Activated CD4-positive, alpha-beta T cell treated with anti-CD3 and anti-CD28 coated beads, Interleukin-2, amount 50 U/mL, for 48 hours (primary cell): ENCODE measurements around the gene FAM210A.

Experiments used
- DNase-seq, 2 experiments: peaks; one replicate each; pipeline ENCODE4 v3.0.0-alpha.2; 2020

The FAM210A gene

DNA sequence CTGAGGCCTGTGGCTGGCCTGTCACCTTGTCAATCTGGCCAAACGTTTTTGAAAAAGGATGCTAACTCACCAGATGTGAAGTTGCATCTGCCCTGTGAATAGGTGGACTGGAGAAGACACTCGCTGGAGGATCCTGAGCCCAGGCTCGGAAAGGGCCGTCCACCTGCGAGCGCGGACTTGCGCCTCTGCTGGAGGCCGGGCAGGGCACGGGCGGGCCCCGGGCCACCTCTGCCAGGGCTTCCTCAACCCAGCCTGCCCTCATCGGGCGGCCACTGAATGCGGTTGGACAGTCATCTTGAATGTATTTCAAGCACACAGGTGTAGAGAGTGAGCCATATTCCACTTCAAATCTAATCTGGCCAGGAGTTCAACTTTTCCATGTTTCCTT, 83.9 kb downstream of the FAM210A start:
- DNase-seq = no peak

GRCh38 chr18:13641551-13642439, 84.6 kb downstream of the FAM210A start:
- no peak for DNase-seq

GRCh38 chr18:13640266-13640860, 86.0 kb downstream of the FAM210A start:
- DNase-seq = no peak

DNA sequence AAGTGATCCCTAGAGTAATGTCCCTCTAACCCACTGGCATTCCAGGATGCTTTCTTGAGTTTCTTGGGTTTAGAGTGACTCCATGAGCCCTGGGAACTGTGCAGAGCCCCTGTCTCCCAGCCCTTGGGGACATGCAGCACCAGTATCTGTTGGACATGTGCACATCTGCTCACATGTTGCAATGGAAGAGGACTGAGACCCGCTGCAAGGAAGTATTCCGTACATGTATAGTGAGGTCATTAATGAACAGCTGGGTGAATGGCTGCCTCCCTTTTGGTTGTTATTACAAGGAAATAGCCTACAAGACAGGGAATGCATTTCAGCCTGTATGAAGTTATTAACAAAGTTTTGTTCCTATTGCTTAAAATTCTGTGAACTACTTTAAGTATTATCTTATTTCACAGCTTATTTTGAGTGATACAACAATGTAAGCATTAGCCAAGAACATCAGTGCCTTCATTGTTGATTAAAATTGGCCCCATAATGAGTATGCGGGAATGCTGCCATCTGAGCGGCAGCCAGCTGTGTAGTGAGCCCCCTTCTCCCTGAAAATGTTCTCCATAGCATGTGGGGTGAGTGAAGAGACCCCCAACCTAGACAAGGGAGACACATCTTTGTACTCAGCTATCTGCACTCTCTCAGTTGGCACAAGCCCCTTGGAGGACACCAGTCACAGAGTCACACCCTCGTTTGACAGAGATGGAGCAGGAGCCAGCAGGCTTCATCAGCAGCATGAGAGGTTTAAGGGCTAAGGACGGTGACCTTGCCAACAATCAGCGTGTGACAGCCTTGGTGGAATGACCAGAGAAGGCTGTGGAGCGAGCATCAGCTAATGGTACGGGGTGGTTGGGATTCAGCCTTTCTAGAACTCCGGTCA, 87.4 kb downstream of the FAM210A start:
- no peak for DNase-seq

GRCh38 chr18:13635046-13635445, 91.3 kb downstream of the FAM210A start:
- DNase-seq = no peak

DNA sequence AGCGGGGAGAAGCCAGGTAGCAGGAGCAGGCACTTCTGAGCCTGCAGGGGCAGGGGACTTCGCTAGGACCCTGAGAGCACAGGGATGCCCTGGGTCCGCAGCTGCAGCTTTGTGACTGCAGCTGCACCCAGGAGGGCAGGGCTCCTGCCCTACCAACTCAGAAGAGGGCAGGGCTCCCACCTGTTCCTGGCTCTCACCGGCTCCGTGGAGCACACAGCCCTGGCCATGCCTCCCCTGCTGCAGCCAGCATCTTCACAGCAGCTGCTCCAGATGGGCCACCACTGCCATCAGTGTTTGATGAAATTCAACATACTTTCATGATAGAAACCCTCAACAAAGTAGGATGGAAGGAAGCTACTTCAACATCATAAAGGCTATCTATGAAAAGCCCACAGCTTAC, 92.7 kb downstream of the FAM210A start:
- no peak for DNase-seq

DNA sequence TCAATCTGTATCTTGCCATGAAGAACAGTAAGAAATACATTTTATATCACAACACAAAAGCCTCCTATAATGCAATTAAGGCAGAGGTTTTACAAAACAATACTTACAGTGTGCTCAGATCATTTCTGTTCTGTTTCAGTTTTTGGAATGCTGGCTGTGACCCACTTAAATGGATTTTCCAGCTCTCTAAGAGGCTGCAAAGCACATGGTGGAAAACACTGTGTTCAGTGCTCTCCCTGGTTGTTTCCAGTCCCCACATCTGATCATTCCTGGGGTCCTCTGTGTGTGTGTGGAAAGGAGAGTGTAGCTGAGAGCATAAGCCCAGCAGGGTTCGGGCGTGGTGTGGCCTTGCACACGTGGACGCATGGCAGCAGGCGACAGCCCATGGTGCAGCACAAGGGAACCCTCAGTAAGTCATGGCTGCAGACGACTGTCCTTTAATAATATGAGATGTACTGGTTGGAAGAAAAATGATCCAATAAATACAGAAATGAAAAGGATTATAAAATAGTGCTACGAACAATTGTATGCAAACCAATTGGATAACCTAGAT, 95.6 kb downstream of the FAM210A start:
- DNase-seq = no peak

DNA sequence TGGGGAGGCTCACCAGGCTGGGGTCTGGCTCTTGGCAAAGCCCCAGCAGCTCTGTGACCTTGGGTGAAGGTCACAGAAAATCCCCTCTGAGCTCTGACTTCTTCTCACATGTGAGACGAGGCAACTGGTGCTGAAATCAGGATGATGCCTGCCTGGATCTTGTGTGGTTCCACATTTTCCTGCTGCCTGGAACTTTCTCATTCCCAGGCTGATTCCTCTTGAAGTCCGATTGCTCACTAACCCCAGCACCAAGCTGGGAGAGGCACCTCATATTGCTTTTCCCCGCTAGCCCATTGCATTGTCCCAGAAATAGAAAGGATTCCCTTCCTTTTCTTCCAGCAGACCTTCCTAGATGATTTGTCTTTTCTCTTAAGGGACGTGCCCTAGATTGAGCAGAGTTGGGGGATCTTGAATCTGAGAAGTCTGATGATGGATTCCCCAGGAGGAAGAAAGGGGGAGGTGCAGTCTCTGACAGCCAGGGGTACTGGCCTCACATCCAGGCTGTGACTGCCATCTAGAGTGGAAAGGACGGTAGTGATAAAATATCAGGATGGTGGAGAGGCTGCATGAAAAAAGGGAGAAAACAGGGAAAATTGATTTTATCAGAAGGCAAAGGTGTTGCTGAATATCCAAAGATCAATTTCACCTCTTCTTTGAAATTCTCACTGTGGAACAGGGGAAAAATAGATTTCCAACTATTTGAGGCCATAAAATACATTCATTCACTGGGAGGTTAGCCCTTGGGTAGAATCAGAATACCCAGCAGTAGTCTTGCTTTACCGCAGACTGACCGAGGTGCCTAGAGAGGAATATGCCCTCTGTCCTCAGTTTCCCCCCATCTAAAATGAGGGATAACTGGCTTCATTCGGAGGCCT, 96.3 kb downstream of the FAM210A start:
- peak; percentile 46 to 62 for DNase-seq

DNA sequence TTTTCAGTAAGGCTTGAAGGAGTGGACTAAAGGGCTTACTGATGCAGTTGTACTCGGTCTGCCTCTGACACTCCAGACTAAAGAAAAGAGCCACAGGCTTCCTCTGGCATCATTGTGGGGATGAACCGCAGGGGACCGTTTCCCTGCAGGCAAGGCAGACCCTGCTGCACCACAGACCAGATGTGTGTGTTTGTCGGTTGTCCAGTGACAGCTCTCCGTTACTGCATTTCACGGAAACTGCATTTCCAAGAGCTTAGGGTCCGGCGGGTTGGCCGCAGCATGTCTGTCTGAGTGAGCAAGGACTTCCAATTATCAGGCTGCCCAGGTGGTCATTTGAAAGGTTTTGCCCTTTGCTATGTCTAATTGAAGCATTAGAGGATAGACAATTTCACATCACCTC, 98.1 kb downstream of the FAM210A start:
- no peak for DNase-seq

GRCh38 chr18:13627639-13628038, 98.7 kb downstream of the FAM210A start:
- no peak for DNase-seq

DNA sequence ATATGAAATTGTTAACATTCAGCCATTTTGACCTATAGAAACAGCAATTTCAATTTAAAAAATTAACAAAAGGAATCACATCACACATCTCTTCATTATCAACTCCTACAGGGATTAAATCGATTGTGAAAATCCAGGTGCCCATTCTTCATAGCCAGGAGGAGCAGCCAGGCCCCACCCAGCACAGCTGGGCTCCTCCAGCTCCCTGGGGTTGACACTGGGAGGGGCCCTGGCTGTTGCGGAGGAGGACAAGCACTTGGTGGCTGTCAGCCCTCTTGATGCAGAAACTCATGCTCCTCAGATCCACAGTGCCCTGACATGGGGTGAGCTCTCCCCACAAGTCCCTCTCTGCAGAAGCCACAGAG, 99.8 kb downstream of the FAM210A start:
- no peak for DNase-seq

- DNase-seq = no peak
Observed at GRCh38 chr18:13625843-13626543, 100.4 kb downstream of the FAM210A start.

- DNase-seq = no peak
Observed at GRCh38 chr18:13625355-13625754, 101.0 kb downstream of the FAM210A start.

GRCh38 chr18:13624563-13625237, 101.7 kb downstream of the FAM210A start:
- DNase-seq = no peak

DNA sequence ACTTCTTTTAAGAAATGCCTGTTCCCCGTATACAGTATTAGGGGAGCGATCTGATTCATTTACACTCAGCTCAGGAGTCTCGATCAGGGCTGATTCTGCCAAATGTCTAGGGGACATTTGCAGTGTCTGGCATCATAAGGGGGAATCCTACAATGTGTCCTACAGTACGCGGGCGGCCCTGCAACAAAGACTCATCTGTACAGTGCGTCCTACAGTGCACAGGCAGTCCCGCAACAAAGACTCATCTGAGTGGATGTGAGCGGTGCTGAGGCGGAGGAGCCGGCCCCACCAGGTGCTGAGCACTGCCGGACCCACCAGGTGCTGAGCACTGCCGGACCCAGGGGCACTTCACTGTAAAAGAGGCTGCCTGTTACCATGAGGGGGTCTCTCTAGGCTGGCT, 102.5 kb downstream of the FAM210A start:
- no peak for DNase-seq

DNA sequence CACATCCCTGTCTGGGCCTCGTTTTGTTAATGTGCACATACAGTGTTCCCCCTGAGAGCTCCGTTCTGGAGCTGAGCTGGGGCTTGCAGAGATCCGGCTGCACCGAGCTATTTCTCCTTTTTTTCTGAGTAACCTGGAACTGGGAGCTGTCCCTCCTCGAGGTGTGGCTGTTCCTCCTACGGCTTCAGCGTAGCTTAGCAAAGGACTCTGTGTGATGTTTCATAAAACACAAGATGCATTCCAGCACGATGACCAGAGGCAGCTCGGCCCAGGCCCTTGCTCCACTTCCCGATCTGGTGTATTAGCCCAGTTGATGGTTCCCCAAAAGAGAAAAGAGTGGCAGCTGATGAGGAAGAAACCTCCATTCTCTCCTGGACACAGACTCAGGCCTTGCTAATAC, 103.0 kb downstream of the FAM210A start:
- no peak for DNase-seq

- no peak for DNase-seq
Observed at GRCh38 chr18:13622751-13623150, 103.6 kb downstream of the FAM210A start.

- no peak for DNase-seq
Observed at GRCh38 chr18:13621886-13622619, 104.3 kb downstream of the FAM210A start.

GRCh38 chr18:13621446-13621849, 104.9 kb downstream of the FAM210A start:
- no peak for DNase-seq

- no peak for DNase-seq
Observed at GRCh38 chr18:13620818-13621445, 105.4 kb downstream of the FAM210A start.
